GM04504 (cell line): Measurements from ENCODE around the gene GMCL2.
"Not testable (repeated sequence)": the region's sequence is repeated elsewhere in the genome, so short reads cannot be mapped to it uniquely, and the experiment has no call there.

Experiments
- DNase-seq: peaks from one replicate; pipeline ENCODE4 v3.0.0-alpha.2; 2012; ENCODE audit warnings: low read depth

The GMCL2 gene

GRCh38 chr5:178205749-178206047 lies 18.5 kb upstream of the GMCL2 start:
- DNase-seq: no peak

GRCh38 chr5:178204935-178205748 lies 18.0 kb upstream of the GMCL2 start:
- peak; percentile 44 for DNase-seq

GRCh38 chr5:178204182-178204934 lies 17.2 kb upstream of the GMCL2 start, which contains the start of gene HNRNPAB:
Gene HNRNPAB, plus strand, starts transcription at chr5:178204533. Its CDS starts 305 bp downstream, at chr5:178204838.
- DNase-seq: peak; percentile 89

GRCh38 chr5:178203670-178204181 lies 16.6 kb upstream of the GMCL2 start:
- no peak for DNase-seq

- no peak for DNase-seq
These were observed 15.4 kb upstream of the GMCL2 start for GRCh38 chr5:178202541-178202940.

GRCh38 chr5:178201927-178202235 lies 14.7 kb upstream of the GMCL2 start:
- no peak for DNase-seq

- no peak for DNase-seq
These were observed 14.2 kb upstream of the GMCL2 start for GRCh38 chr5:178201221-178201926.

- no peak for DNase-seq
These were observed 12.6 kb upstream of the GMCL2 start for GRCh38 chr5:178199581-178200434.

GRCh38 chr5:178198706-178199105 lies 11.5 kb upstream of the GMCL2 start:
- DNase-seq: no peak

- DNase-seq: not testable (repeated sequence)
These were observed 11.0 kb upstream of the GMCL2 start for GRCh38 chr5:178198151-178198550.

- DNase-seq: no peak
These were observed 9.8 kb upstream of the GMCL2 start for GRCh38 chr5:178196986-178197385.

- DNase-seq: no peak
These were observed 9.2 kb upstream of the GMCL2 start for GRCh38 chr5:178196281-178196812.

GRCh38 chr5:178194026-178194425 lies 6.9 kb upstream of the GMCL2 start:
- DNase-seq: no peak

GRCh38 chr5:178193251-178193809 lies 6.2 kb upstream of the GMCL2 start:
- DNase-seq: no peak

GRCh38 chr5:178192787-178193186 lies 5.6 kb upstream of the GMCL2 start:
- no peak for DNase-seq

GRCh38 chr5:178192244-178192643 lies 5.1 kb upstream of the GMCL2 start:
- DNase-seq: no peak

GRCh38 chr5:178191661-178192060 lies 4.5 kb upstream of the GMCL2 start:
- no peak for DNase-seq

GRCh38 chr5:178189433-178189832 lies 2.3 kb upstream of the GMCL2 start:
- no peak for DNase-seq

GRCh38 chr5:178186427-178186826 lies 744 bp downstream of the GMCL2 start:
- DNase-seq: no peak

- DNase-seq: no peak
These were observed 4.9 kb downstream of the GMCL2 start for GRCh38 chr5:178182158-178182876.
